Activated T-cell treated with anti-CD3 and anti-CD28 coated beads, Interleukin-2, amount 50 U/mL, for 48 hours (primary cell): Measurements from ENCODE around the gene DOK4.

Source experiments
- DNase-seq, 2 experiments: peaks; one replicate each; pipeline ENCODE4 v3.0.0-alpha.2; 2020

Gene DOK4

GRCh38 chr16:57518922-57519321 lies 32.6 kb upstream of the DOK4 start:
- DNase-seq = no peak

GRCh38 chr16:57518520-57518919 lies 32.2 kb upstream of the DOK4 start:
- DNase-seq = no peak

- DNase-seq = no peak
These were observed 31.4 kb upstream of the DOK4 start for GRCh38 chr16:57517397-57518367.

GRCh38 chr16:57516773-57517172 lies 30.5 kb upstream of the DOK4 start:
- DNase-seq = no peak

- DNase-seq = no peak
These were observed 30.0 kb upstream of the DOK4 start for GRCh38 chr16:57516176-57516725.

GRCh38 chr16:57514791-57515600 lies 28.7 kb upstream of the DOK4 start:
- no peak for DNase-seq

- DNase-seq = no peak
These were observed 28.1 kb upstream of the DOK4 start for GRCh38 chr16:57514371-57514770.

GRCh38 chr16:57513371-57514102 lies 27.2 kb upstream of the DOK4 start:
- no peak for DNase-seq

- no peak for DNase-seq
These were observed 26.2 kb upstream of the DOK4 start for GRCh38 chr16:57512296-57513001.

- DNase-seq = no peak
These were observed 24.0 kb upstream of the DOK4 start for GRCh38 chr16:57510016-57510871.

GRCh38 chr16:57509231-57509923 lies 23.1 kb upstream of the DOK4 start:
- no peak for DNase-seq

GRCh38 chr16:57508035-57508425 lies 21.7 kb upstream of the DOK4 start:
- DNase-seq = no peak

GRCh38 chr16:57507136-57508034 lies 21.1 kb upstream of the DOK4 start:
- DNase-seq = no peak

- DNase-seq = no peak
These were observed 18.9 kb upstream of the DOK4 start for GRCh38 chr16:57505169-57505568.

GRCh38 chr16:57504491-57504890 lies 18.2 kb upstream of the DOK4 start:
- DNase-seq = no peak

GRCh38 chr16:57504001-57504400 lies 17.7 kb upstream of the DOK4 start:
- no peak for DNase-seq

- no peak for DNase-seq
These were observed 17.1 kb upstream of the DOK4 start for GRCh38 chr16:57503366-57503765.

GRCh38 chr16:57502048-57502775 lies 15.9 kb upstream of the DOK4 start:
- DNase-seq = no peak

GRCh38 chr16:57501492-57501891 lies 15.2 kb upstream of the DOK4 start:
- no peak for DNase-seq
